ENCODE data around the gene KRTAP10-1.
"Not testable (repeated sequence)": the region's sequence is repeated elsewhere in the genome, so short reads cannot be mapped to it uniquely, and the experiment has no call there.

Gene KRTAP10-1, protein sequence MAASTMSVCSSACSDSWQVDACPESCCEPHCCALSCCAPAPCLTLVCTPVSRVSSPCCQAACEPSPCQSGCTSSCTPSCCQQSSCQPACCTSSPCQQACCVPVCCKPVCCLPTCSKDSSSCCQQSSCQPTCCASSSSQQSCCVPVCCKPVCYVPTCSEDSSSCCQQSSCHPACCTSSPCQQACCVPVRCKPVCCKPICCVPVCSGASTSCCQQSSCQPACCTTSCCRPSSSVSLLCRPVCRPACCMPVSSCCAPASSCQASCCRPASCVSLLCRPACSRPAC

DNA sequence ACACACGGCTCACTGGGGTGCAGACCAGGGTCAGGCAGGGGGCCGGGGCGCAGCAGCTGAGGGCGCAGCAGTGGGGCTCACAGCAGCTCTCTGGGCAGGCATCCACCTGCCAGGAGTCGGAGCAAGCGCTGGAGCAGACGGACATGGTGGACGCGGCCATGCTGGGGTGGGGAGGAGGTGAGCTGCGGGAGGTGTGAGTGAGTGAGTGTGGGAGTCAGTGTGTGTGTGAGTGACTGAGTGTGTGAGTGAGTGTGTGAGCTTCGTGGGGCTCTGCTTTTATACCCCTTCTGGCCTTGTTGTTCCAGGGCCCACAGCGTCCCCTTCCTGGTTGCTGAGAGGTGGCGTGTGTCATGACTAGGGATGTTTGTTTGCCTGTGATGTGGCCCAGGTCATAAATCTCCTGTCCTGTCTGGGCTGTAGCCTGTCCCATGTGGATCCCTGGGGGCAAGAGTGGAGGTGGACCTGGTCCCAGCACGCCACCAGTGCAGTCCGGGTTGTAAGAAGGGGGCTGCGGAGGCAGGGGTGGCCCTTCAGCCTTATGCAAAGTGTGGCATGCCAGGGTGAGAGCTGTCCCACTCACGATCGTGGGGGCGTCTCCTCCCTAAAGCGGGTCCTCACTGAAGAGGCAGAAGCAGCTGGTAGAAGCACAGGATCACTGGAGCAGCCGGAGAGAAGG is at the start of gene KRTAP10-1:
Gene KRTAP10-1 (minus strand): TSS at position 205 of the 676 bp plus-strand sequence. CDS start 45 bp downstream, at position 160.
- DNase-seq (ENCODE audit: low read depth in 1 of 2, low spot score in 1 of 2) = no peak

DNA sequence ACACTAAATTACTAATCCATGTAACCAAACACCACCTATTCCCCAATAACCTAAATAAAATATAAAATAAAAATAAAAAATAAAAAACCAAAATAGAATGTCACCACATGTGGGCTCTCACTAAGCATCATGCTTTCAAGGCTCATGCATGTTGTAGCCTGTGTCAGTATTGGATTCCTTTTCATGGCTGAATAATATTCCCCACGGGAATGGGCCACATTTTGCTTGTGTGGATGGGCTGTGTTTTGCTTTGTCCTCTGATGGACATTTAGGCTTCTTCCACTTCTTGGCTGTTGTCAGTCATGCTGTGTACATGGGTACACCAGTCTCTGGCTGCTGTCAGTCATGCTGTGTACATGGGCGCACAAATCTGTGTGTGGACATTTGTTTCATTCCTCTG is 49.1 kb upstream of the KRTAP10-1 start:
- DNase-seq (ENCODE audit: low read depth in 1 of 2, low spot score in 1 of 2) = no peak

DNA sequence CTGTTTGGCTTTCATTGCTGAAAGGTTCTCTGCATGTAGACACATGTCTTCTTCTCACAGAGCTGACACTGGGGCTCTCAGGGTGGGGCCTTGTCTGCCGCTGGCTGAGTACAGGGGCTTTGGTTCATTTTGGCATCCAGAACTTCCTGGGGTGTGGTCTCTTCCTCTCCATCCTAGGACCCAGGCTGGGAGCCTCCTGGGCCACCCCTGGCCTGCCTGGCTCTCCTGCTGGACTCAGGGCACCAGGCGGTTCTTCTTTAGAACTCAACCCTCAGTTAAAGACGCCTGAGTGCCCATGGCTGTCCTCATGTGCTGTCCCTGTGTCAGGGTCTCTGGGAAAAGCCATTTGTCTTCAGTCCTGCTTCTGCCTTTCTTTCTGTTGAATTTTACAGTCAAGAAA is 45.9 kb upstream of the KRTAP10-1 start:
- no peak for DNase-seq (ENCODE audit: low read depth in 1 of 2, low spot score in 1 of 2)

DNA sequence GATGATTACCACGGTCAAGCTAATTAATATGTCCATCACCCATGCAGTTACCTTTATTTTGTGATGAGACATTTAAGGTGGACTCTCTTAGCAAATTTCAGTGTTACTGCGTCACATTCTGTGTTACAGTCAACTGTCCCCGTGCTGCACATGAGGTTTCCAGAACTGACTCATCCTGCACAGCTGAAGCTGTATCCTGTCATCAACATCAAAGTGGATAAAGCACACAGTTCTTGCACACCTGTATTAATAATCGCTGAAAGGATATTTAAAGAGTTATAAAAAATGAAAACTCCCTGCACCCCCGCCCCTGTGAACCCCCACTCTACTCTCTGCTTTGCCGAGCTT is 43.8 kb upstream of the KRTAP10-1 start:
- peak in 1 of 2 donors; percentile 21 for DNase-seq (ENCODE audit: low read depth in 1 of 2, low spot score in 1 of 2)

DNA sequence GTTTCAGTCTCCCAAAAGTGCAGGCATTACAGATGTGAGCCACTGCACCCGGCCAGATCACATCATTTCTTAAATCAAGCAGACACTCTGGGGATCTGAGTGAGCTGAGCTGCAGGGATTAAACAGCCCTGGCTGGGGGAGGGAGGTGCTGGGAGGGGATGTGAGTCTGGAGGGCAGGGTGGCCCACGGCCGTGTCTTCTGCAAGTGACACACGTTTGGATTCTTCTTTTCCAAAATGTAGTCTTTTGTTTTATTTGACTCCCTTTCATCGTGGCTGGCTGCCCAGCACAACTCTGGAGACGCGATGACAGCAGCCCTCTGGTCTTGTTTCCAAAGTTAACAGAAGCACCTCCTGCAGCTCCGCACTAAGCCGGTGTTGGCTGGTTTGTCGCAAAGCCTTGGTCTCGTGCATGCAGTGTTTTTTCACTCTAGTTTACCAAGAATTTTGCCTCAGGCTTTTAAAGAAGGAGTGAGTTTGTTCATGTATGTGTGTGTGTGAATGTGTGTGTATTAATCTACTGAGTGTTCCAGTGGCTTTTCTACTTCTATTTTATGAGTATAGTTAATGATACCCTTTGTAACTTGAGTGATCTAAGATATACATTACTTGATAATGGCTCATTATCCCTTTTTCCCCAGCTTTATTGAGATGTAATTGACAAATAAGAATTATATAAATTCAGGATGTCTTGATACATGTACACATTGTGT is 43.2 kb upstream of the KRTAP10-1 start:
- DNase-seq (ENCODE audit: low read depth in 1 of 2, low spot score in 1 of 2) = no peak

DNA sequence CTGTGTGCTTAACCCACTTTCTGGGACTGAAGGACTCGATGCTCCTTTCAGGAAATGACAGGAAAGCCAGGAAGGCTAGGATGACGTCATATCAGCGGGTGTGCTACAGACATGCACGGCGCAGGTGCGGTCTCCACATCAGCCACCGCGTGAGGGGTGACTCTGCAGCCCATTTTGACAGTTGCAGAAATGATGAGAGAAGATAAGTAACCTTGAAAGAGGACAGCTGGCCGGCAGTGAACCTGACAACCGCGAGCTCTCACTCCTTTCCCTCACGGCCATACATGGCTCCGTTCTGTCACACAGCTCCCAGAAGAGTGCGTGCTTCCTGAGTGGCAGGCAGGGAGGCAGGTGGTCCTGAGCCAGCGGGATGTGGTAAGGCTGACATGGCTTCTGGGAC is 42.1 kb upstream of the KRTAP10-1 start:
- no peak for DNase-seq (ENCODE audit: low read depth in 1 of 2, low spot score in 1 of 2)

DNA sequence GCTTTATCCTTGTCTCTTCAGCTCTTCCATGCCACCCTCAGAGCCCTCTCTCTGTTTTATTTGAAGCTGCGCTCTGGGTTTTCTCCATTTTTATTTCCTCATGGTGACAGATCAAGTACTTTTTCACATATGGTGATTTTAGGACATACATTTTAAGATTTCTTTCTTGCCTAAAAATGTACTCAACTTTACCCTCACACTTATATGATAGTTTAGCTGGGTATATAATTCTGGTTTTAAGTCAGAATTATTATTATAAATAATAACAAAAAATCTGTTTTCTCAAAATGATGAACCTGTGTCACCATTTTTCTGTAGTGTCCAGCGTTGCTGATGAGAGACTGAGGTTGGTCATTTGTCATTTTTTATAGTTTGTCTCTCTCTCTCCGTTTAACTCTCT is 41.2 kb upstream of the KRTAP10-1 start:
- no peak for DNase-seq (ENCODE audit: low read depth in 1 of 2, low spot score in 1 of 2)

DNA sequence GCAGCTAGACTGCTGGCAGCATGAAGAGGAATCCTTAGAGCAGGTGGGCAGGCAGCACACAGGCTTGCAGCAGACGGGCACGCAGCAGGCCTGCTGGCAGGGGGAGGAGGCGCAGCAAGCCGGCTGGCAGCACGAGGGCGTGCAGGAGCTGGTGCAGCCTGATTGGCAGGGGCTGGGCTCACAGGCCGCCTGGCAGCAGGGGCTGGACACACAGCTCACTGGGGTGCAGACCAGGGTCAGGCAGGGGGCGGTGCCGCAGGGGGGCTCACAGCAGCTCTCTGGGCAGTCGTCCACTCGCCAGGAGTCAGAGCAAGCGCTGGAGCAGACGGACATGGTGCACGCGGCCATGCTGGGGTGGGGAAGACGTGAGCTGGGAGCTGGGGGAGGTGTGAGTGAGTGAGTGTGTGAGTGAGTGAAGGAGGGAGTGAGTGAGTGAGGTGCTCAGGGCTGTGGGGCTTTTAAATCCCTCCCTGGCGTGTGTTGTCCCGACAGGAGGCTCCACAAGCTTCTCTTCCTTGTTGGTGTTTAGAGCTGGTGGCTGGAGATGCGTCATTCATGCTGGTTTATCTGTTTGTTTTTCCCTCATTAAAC is 40.3 kb upstream of the KRTAP10-1 start, which contains the start of gene KRTAP10-5:
Gene KRTAP10-5 (minus strand): TSS at position 374 of the 591 bp plus-strand sequence. CDS start 26 bp downstream, at position 348.
- not testable (repeated sequence) for DNase-seq (ENCODE audit: low read depth in 1 of 2, low spot score in 1 of 2)

DNA sequence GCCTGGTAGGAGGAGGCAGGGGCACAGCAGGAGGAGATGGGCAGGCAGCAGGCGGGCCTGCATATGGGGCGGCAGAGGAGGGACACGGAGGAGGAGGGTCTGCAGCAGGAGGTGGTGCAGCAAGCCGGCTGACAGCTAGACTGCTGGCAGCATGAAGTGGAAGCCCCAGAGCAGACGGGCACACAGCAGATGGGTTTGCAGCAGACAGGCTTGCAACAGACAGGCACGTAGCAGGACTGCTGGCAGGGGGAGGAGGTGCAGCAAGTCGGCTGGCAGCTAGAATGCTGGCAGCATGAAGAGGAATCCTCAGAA is 39.8 kb upstream of the KRTAP10-1 start:
- DNase-seq (ENCODE audit: low read depth in 1 of 2, low spot score in 1 of 2) = no peak

DNA sequence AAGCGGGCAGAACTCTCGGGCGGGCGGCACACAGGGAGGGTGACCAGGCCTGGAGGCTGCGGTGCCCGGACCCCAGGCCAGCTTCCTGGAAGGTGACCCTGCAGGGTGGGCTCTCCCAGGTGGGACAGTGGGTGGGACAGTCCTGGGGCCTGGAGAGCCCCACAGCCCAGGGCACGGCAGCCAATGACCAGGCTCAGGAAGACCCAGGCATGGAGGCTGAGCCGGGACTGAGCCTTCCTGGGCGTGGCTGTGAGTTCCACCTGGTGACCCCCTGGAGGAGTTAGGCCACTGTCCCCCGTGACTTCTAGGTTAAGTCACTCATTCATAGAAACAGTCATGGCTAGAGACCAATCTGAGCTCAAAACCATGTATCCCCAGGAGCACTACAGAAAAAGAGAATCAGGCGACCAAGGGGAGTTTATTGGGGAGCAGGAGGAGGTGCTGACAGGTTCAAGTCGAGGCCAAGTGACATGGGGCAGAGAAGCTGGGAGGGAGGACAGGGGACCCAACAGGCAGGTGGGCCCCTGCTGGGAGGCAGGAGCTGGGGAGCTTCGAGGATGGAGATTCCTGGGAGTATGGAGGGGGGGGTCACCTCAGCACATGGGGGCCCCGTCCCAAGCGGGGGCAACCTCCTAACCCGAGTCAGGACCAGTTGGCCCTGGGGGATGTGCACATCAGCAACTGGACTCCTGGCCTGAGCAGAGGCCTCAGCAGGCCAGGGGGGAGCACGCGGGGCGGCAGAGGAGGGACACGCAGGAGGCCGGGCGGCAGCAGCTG is 39.2 kb upstream of the KRTAP10-1 start:
- DNase-seq (ENCODE audit: low read depth in 1 of 2, low spot score in 1 of 2) = no peak

DNA sequence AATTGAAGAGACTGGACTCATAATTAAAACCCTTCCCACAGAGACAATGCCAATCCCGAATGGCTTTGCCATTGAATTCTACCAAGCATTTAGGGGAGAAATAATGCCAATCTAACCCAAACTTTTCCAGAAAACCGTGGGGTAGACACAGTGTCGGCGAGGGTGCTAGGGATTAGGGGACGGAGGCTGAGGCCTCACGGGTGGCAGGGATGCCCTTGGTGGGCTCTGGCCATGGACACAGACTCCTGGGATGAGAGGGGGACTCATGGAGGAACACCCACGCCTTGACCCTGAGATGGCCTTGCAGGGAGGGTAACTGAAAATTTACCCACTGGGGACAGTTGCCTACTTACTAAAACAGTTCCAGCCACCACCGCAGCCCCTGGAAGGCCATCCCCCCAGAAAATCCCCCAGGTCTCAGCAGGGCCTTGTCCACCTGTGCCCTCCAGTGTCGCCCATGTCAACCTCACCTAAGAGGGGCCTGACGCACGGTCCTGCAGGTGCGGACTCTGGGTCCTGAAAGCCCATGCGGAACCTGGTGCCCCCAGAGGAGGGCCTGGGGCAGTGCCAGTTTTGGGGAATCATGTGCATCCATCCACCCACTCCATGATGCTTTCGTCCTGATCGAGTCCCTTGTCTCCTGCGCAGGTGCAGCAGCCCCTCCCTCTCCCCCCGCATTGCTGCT is 38.5 kb upstream of the KRTAP10-1 start:
- DNase-seq (ENCODE audit: low read depth in 1 of 2, low spot score in 1 of 2) = no peak

DNA sequence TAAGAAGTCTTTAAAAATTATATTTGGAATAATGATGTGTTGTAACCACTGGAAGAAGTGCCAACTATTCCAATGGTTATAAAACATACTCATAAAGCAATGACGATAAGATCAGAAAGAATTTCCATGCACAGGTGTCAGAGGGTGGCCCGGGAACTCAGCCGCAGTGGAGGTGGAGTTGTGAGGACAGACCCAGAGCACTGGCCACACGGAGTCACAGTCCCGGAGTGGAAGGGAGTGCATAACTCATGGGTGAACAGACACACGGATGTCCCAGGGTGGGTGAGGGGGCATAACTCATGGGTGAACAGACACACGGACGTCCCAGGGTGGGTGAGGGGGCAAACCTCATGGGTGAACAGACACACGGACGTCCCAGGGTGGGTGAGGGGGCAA is 36.0 kb upstream of the KRTAP10-1 start:
- no peak for DNase-seq (ENCODE audit: low read depth in 1 of 2, low spot score in 1 of 2)

DNA sequence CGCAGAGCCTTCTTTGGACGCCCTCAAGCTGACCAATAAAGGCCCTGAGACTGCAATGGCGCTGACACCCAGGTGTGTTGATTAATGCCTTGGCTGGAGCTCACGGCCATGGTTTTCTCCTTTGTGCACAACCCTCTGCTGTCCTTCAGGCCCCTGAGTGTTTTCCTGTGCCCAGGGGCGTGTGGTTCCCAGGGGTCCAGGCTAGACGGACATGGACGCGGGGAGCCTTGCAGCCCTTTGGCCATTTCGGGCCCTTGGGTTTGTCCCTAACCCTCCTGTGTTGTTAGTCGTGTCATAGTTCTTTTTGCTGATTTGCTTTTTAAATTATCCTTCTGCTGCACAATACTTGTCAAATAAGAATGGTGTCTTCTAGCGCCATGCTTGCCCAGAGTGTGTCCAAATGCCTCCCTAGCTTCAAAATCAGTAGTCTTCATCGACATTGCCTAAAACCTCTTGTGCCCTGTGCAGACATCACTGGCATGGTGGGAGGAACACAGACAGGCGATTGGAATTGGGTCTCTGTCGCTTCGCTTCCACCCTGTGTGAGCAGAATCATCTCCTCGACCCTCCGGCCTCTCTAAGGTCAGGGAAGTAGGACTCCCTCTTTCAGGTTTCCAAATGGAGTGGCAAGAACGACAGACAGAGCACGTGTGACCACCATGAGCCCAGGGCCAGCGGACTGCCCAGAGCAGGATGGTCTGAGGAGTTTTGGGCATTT is 35.5 kb upstream of the KRTAP10-1 start:
- DNase-seq (ENCODE audit: low read depth in 1 of 2, low spot score in 1 of 2) = no peak

DNA sequence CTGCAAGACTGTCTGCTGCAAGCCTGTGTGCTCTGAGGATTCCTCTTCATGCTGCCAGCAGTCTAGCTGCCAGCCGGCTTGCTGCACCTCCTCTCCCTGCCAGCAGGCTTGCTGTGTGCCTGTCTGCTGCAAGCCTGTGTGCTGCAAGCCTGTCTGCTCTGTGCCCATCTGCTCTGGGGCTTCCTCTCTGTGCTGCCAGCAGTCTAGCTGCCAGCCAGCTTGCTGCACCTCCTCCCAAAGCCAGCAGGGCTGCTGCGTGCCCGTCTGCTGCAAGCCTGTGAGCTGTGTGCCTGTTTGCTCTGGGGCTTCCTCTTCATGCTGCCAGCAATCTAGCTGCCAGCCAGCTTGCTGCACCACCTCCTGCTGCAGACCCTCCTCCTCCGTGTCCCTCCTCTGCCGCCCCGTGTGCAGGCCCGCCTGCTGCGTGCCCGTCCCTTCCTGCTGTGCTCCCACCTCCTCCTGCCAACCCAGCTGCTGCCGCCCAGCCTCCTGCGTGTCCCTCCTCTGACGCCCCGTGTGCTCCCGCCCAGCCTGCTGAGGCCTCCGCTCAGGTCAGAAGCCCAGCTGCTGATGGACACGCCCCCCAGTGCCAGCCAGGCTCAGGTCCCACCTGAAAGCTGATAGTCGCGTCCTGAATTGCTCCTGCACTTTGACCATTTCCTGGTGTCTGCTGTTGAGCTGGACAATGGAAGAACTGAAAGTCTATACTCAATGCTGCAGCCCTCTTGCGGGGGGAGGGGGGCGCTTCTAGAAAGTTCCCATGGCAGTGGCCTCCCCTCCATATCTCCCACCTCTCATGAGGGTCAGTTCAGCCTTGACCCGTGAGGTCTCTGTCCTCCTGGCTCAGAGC is 34.7 kb upstream of the KRTAP10-1 start:
- DNase-seq (ENCODE audit: low read depth in 1 of 2, low spot score in 1 of 2) = no peak

DNA sequence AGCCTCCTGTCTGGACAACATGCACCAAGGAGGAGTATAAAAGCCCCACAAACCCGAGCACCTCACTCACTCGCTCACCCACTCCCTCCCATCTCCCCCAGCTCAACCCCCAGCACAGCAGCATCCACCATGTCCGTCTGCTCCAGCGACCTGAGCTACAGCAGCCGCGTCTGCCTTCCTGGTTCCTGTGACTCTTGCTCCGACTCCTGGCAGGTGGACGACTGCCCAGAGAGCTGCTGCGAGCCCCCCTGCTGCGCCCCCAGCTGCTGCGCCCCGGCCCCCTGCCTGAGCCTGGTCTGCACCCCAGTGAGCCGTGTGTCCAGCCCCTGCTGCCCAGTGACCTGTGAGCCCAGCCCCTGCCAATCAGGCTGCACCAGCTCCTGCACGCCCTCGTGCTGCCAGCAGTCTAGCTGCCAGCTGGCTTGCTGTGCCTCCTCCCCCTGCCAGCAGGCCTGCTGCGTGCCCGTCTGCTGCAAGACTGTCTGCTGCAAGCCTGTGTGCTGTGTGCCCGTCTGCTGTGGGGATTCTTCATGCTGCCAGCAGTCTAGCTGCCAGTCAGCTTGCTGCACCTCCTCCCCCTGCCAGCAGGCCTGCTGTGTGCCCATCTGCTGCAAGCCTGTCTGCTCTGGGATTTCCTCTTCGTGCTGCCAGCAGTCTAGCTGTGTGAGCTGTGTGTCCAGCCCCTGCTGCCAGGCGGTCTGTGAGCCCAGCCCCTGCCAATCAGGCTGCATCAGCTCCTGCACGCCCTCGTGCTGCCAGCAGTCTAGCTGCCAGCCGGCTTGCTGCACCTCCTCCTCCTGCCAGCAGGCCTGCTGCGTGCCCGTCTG is 33.8 kb upstream of the KRTAP10-1 start, which contains the start of gene KRTAP10-4:
Gene KRTAP10-4 (plus strand): TSS at position 100 of the 827 bp plus-strand sequence. CDS start 30 bp downstream, at position 130.
- not testable (repeated sequence) for DNase-seq (ENCODE audit: low read depth in 1 of 2, low spot score in 1 of 2)

DNA sequence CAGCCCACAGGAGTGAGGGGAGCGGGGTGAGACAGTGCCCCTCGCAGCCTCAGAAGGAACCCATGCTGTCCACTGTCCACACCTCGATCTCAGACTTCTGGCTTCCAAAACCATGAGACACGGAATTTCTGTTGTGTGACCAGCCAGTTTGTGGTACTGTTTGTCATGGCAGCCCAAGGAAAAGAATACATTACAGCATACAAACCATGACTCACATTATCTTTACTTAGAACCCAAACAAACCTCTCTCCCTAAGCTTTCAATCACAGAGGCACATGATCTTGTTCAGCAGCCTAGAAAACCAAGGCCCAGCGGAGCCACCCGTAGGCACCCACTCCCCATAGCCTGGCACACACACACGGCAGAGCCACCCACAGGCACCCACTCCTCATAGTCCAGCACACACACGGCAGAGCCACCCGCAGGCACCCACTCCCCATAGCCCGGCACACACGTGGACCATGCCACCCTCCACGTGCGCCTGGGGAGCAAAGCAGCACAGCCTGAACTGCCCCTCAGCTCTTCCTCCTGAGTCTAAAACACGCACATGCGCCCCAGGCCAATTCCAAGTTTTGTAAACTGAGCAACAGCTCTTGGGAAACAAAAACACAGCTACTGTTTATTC is 33.1 kb upstream of the KRTAP10-1 start:
- no peak for DNase-seq (ENCODE audit: low read depth in 1 of 2, low spot score in 1 of 2)

All from activated CD4-positive, alpha-beta T cell treated with anti-CD3 and anti-CD28 coated beads, Interleukin-2, amount 50 U/mL, for 24 hours (primary cell).